Sciatic nerve (tissue), 2 donors: Measurements from ENCODE around the gene OR5K2. TPM values are rescaled to one million over a fixed set of nuclear protein-coding genes. Genes with fewer than 3 reads are reported as not detected.

ENCODE experiments used
- ATAC-seq: fragments of 200-7000 bp; cut with Tn5 transposase; one replicate; pipeline ENCODE4 v1.9.1; 2020; ENCODE audit warnings: mild to moderate bottlenecking, moderate library complexity
- DNase-seq: peaks from one replicate; pipeline ENCODE4 v3.0.0-alpha.2; 2020; ENCODE audit warnings: low spot score
- intact Hi-C: fragments of 100-400 bp; cut with DNase I; formaldehyde crosslinking; loops from one replicate; pipeline ENCODE4 v1.14.2; 2022
- total RNA-seq: library from RNA; stranded (reverse); fragmentation: NEBNext Ultra II Directional; extraction: Animal tissue kit (Norgen Biotek cat#: 25700); gene quantifications from one replicate; pipeline ENCODE4 v1.2.1, GENCODE V29; 2021
- donor health status: DM: no; HTN: no; CAD: no.
- donor health status: DM: no; HTN: no; CAD: no.

Gene OR5K2
- total RNA-seq: not detected

DNA sequence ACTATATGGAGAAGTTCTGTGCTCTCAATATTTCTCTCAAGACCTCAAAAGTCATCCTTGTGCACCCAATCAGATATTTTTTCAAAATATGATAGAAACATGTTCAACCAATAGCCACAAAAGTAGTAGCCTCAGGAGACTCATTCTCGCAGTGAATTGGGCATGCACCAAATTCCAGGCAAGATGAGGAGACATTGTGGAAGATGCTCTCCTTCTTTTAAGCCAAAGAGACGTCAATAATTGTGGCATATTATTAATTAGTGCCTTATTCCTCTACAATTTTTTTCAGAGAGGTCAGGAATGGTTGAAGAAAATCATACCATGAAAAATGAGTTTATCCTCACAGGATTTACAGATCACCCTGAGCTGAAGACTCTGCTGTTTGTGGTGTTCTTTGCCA lies at the start of gene OR5K2:
OR5K2 (plus strand) TSS at position 301 of the 400 bp plus-strand sequence; CDS start at position 301, 0 bp downstream.
- intact Hi-C loops: no loop called here
- DNase-seq (no peak), ATAC-seq (no peak)

DNA sequence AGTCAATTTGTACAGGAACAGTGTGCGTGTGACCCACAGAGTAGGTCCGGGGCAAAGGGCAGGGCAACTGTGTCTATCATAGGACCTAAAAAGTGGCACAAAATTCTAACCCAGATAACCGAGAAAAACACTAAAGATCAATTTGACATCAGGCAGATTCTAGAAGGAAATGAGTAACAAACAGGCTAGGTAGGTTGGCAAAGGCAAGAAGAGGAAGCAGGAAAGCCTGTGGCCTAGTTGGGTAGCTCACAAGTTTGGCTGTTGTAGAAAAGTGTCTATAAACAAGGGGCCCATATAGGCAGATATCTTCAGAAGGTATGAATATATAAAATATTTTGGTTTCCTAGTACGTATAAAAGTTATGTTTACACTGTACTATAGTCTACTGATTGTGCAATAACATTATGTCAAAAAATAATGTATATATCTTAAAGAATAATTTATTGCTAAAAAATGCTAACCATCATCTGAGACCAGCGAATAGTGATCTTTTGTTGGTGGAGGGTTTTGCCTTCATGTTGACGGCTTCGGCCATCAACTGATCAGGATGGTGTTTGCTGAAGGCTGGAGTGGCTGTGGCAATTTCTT lies 47.8 kb upstream of the OR5K2 start:
- no peak for DNase-seq
- no peak for ATAC-seq
- intact Hi-C loops: no loop called here

DNA sequence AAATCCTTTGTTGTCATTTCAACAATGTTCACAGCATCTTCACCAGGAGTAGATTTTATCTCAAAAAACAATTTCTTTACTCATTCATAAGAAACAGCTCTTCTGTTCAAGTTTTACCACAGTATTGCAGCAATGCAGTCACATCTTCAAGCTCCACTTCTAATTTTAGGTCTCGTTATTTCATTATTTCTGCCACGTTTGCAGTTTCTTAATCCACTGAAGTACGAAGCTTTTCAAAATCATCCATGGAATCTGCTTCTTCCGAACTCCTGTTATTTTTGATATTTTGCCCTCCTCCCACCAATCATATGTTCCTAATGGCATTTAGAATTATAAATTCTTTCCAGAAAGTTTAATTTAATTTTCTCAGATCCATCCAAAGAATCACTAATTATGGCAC lies 47.1 kb upstream of the OR5K2 start:
- intact Hi-C loops: no loop called here
- DNase-seq (no peak), ATAC-seq (no peak)

DNA sequence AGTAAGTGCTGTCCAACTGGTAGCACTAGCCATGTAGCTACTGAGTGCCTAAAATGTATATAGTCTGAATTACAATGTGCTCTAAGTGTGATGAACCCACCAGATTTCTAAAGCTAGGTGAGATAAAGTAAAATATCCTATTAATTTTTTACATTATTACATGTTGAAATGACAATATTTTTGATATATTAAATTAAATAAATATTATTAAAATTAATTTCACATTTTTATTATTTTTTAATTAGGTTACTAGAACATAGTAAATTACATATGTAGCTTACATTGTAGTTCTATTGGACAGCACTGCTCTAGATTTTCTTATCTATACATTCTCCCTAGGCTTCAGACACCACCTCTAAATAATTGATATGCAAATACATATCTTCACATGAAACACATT lies 43.7 kb upstream of the OR5K2 start:
- ATAC-seq (no peak), DNase-seq (no peak)
- intact Hi-C loops: no loop called here

DNA sequence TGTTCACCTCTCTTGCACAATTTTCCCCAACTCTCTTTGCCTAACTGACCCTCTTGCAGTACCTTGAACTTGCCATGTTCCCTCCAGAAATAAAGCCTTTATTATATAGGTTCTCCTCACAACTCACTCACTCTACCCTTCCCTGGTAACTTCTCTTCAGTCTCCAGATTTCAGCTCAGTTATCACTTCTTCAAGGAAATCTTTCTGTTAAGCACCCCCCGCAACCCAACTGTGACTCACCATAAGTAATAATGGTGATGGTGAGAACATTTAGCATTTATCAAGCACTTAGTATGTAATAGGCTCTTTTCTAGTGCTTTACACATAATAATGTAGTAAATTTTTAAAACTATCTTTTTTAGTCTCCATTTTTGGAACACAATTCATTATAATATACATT lies 42.6 kb upstream of the OR5K2 start:
- ATAC-seq (no peak), DNase-seq (no peak)
- intact Hi-C loops: no loop called here

DNA sequence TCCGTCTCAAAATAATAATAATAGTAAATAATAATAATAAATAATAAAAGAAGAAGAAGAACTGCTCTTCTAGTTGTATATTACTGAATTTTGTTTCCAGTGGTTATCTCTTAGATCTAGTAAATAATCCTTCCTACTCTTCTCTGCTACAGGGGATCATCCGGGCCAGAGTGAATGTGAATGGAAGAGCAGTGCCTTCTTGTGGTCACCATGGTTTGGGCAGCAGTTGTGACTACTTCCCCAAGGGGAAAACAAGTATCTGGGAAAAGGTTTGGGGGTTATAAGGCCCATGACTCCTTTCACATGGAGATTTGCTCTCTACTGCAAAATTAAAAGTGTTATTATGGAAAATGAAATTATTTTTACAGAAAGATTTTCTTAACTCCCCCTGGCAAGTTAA lies 39.9 kb upstream of the OR5K2 start:
- intact Hi-C loops: no loop called here
- ATAC-seq: no peak

DNA sequence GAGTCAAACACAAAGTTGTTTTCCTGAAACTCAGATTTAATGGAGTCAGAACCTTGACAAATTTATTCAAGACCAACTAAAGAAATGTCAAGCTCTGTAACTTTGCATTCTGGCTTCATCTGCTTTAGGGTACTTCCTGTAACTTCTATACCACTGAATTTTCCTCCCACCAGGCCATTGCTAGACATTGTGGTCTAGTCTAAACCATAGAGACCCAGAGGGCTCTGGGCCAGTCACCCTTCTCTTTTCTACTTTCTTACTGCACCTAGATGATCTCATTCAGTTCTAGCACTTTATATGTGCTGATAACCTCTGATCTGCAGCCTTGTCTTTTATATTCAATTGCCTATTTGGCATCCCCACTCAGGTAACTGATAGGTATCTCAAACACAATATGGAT lies 37.3 kb upstream of the OR5K2 start:
- intact Hi-C loops: no loop called here
- DNase-seq: no peak
- ATAC-seq: no peak

More for the DNA sequence above, 39.9 kb upstream of the OR5K2 start:
- DNase-seq: no peak

DNA sequence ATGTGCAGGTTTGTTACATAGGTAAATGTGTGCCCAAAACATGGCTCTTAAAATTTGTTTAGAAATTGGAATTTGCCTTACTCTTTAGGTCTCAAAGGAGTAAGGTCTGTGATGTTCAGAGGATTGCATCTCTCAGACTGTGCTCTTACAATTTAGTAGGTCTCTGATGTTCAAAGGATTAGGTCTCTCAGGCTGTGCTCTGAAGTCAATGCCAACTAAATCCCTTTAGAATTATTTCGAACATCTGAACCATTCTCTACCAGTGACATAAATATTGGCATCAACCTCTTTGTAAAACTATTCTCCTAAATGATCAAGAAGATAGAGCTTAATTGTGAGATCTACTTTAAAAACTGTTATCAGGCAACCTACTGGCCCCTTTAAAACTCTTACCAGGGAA lies 34.6 kb upstream of the OR5K2 start, which contains the start of gene OR5K1:
OR5K1 (plus strand) TSS at position 301 of the 400 bp plus-strand sequence. CDS start 6,376 bp downstream, outside the sequence.
- ATAC-seq: no peak
- intact Hi-C loops: no loop called here
- DNase-seq: no peak

DNA sequence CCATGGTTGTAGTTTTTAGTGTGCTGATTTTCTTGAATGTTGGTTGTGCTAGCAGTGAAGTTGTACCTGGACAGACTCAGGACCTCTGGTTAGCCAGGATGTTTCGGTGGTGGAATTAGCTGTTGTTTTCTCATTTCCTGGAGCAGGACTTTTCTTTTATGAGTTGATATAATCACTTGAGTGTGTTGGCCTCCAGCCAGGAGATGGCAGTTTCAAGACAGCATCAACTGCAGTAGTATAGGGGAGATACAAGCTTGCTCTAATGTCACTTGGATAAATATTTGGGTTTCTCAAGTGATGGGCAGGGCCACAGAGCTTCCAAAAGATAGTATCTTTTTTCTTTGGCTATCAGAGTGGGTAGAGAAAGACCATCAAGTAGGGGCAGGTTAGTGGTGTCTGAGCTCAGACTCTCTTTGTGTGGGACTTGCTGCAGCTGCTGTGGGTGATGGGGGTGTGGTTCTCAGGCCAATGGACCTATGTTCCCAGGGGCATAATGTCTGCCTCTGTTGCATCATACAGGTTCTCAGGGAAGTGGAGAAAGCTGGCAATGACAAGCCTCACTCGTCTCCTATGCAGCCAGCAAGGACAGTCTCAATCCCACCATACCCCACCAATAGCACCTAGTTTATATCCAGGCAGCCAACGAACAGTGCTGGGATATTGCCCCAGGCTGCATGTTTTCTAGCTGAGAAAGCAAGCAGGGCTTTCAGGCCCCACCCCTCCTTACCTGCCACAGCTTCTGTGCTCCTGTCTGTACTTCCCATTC lies 14.6 kb upstream of the OR5K2 start:
- DNase-seq (no peak), ATAC-seq (no peak)
- intact Hi-C loops: no loop called here

DNA sequence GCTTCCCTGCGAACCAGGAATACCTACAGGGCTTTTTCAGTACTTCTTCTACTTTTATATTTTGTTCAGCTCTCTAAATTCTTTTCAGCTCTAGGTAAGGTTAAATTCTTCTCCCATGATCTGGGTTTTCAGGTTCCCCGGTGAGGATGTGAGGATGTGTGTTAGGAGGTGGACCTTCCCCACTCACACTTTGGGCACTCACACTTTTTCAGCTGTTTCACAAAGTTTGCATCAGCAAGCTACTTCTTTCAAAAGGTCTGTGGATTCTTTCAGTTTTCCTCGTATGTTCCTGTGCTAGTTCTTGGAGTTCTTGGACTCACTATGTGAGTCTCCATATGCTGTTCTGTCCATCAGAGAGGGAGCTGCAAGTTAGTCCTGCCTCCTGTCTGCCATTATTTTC lies 13.9 kb upstream of the OR5K2 start:
- intact Hi-C loops: no loop called here
- ATAC-seq: no peak
- DNase-seq: no peak

DNA sequence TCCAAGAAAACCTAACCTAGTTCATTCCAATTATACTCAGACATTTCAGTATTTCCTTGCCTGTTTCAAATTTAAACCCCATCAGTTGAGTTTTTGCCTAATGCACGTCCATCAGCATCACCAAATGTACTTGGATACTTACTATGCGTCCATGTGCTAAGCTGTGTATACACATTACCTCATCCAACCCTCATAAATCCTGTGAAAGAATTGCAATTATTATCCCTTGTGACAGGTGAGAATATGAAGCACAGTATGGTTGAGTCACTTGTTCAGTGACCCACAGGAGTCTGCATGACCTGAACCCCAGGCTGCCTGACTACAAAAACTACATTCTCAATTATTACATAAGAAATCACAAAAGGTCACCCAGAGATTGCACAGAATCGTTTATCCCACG lies 2.5 kb downstream of the OR5K2 start:
- no peak for DNase-seq
- no peak for ATAC-seq
- intact Hi-C loops: no loop called here

DNA sequence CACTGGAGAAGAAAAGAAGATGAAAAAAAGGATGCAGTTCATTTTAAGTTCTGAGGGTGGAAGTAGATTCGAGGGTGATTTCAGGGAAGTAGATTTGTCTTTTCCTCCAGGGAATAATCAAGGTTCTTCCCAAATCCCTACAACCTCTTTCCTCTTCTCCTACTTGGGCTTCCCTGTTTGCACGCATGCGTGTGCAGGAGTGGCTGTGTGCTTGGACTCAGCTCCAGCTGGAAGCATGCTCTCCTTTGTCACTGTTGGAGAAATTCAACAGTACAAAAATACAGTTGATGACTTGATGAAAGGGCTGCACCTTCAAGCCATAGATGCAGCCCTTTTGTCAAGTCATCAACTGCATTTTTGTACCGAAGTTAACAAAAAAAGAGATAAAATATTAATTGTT lies 3.8 kb downstream of the OR5K2 start:
- ATAC-seq: no peak
- DNase-seq: no peak
- intact Hi-C loops: no loop called here

DNA sequence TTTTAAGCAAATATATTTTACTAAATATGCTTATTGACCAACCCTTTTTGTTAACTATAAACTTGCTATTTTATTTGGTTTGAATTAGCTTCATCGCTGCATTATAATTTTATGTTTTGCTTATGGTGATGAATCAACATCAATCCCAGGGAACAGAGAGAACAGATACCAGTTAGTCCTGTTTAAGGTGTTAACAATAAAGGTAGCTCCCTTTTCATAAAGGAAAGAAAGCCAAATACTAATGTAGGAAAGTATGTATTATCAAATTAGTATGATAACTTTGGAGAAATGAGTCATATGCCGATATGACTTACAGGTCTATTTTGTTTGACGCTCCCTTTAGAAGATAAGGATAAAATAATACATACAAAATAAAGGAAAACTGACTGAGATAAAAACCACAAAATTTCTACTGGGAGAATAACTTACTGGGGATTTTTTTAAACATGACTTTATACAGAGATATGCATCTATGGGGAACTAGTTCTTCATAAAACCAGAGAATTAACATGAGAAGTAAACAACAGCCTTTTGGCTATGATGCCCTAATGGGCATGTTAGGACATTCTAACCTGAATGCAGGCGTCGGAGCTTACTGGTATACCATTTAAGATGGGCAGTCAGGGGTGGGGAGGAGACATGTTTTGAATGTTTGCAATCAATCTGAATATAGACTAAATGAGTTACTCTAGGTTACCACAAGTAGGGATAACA lies 4.5 kb downstream of the OR5K2 start:
- no peak for DNase-seq
- ATAC-seq: no peak
- intact Hi-C loops: no loop called here

DNA sequence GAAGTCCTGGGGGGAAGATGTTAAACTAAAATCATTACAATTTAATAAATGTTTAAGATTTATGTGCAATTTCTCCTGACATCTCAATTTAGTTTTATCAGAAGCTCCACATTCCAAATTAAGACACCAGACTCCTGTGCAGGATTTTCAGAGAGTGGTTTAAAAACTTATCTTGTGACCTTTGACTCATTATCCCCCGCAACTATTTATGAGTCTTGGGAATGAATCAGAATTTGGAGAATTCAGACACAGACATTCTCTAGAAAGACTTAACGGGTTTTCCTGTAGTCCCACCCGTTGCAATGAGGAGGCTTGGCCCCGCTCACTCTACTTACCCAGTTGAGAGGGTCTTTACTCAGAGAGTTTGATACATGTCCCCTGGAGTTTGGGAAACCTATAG lies 7.1 kb downstream of the OR5K2 start:
- DNase-seq: no peak
- intact Hi-C loops: no loop called here
- no peak for ATAC-seq

DNA sequence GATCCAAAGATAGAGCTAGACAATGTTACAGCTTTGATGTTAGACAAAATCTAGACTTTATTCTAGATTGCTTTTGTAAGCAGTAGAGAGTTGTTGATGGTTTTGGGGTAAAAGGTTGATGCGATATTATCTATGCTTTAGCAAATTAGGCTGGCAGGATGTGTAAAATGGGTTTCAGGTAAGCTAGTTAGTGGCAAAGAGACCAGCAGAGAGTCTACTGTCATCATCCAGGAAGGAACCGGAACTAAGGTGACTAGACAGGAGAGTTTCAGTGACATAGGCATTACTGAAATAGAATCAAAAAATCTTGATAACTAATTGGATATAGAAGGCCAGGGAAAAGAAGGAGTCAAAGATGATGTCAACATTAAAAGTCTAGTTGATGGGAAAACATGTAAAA lies 11.1 kb downstream of the OR5K2 start:
- no peak for DNase-seq
- intact Hi-C loops: no loop called here
- ATAC-seq: no peak

DNA sequence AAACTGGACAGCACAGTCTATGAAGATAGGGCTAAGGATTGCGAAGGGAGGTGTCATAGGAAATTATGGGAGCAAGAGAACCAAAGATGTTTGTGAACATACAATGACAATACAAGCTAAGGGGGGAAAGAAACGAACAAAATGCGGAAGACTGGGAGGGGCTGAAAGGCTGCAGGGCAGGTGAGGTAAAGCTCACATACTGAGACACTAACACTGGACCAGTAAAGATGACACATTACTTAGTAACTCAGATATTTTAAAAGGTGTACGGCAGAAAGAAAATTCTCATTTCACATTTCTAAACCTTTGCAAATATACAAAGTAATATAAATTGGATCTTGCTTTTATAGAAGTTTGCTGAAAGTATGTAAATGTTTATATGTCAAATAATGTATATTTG lies 15.1 kb downstream of the OR5K2 start:
- intact Hi-C loops: no loop called here
- no peak for DNase-seq
- ATAC-seq: no peak

DNA sequence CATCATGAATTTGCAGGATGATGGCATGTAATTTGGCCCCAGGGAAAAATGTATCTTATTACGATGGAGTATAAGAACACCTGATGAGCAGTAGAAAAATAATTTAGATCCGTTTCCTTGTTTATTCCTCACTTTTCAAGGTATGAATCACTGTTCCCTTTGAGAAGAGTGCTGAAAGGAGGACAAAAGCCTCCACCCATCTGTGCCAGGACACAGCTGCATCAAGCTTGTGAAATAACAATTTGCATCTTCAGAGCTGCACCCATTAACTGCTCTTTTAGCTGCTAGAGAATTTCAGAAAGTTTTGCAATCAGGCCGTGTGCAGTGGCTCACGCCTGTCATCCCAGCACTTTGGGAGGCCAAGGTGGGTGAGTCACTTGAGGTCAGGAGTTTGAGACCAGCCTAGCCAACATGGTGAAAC lies 15.6 kb downstream of the OR5K2 start:
- intact Hi-C loops: no loop called here
- ATAC-seq (no peak), DNase-seq (no peak)

DNA sequence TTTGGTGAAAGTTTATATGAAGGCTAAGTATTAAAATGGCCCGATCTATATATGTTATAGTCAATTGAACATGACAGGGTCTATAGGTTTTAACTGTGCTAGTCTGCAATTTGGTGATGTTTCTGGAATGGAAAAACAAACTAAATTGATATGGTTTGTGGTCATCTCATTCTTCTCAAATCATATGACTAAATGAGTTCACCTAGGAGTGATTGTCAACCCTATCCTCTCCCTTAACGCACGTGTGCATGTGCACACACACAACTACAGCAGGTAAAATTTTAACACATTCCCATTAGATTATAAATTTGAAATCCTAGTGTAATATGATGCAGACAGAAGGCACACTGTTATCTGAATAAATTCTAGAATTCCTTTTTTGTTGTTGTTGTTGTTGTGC lies 16.3 kb downstream of the OR5K2 start:
- ATAC-seq (no peak), DNase-seq (no peak)
- intact Hi-C loops: no loop called here

DNA sequence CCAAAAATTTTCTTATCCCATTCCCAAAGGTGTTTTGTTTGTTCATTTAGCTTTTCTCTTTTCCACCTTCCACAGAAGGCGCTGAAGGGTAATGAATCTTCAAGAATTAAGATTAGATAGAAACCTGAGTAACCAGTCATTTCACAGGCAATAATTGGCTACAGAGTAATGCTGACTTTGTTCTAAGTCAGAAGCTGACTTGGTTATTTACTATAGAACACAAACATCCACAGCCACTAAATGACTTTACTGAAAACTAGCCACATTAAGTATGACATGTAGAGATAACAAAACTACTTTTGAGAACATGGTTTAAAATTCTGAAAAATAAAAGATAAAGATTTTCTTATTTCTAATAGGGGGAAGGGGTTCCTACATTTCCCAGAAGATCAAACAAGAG lies 17.5 kb downstream of the OR5K2 start:
- ATAC-seq: no peak
- DNase-seq: no peak
- intact Hi-C loops: no loop called here

DNA sequence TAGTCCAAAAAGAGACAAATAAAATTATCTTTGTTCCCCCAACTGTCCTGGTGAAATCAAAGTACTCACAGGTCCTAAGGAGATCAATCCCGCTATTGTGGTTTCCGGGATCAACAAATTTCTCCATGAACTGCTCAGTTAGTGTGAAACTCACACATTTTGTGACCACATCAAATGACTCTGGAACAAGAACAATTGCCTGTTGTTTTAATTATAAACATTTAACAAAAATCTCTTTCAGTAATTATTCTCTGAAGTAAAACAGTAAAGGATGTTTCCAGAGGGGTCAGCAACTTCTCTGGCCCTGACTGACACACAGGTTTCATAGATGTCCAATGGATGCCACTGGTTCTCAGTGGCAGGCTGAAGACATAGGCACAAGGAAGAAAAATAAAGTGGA lies 21.3 kb downstream of the OR5K2 start:
- intact Hi-C loops: no loop called here
- DNase-seq (no peak), ATAC-seq (no peak)
